ENCODE results near the gene RHOT2.

The RHOT2 gene

DNA sequence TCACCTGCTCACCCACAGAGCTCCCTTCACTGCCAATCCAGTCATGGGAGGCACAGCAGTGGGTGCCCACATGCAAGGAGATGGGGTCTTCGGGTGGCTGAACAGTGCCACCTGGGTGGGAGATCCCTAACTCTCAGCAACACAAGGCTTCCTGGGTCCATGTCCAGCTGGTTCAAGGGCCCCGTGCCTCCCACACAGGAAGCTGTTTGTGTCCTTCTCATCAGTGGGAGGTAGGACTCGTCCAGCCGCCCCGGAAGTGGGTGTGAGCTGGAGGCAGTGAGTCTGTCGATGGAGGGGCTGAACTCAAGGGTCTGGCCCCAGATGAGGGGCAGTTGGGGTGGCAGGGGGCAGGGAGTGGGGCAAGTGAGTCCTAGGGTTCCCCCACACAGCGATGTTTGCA lies 36.1 kb downstream of the RHOT2 start:
- H2AK5ac ChIP-seq (ENCODE audit: low read length, severe bottlenecking), result no peak overlapping the region
- H3K4me3 ChIP-seq (ENCODE audit: insufficient read depth in 1 of 2, low read depth in 1 of 2, low read length in 2 of 2), result no peak overlapping the region
- peaks cover 85 to 86% of the 10 kb centered on the region in 2 experiments for H3K27me3 ChIP-seq (ENCODE audit: control insufficient read depth in 1 of 2, insufficient read depth in 1 of 2, low read length in 2 of 2)
- no peak overlapping the region for H4K8ac ChIP-seq (ENCODE audit: low read length)
- no peaks in the 10 kb centered on the region for H3K79me1 ChIP-seq (replicated peaks; ENCODE audit: low read length, poor library complexity, severe bottlenecking)
- no peak overlapping the region for H3K4ac ChIP-seq (ENCODE audit: low read depth in 1 of 2, low read length in 2 of 2)
- H3K27ac ChIP-seq (ENCODE audit: low read length, poor library complexity, severe bottlenecking), result no peak overlapping the region
- no peak overlapping the region for H2AFZ ChIP-seq (ENCODE audit: low read depth, low read length)
- no peak overlapping the region for H4K91ac ChIP-seq (ENCODE audit: low read length)
- no peak overlapping the region for H3K4me2 ChIP-seq (ENCODE audit: low read length, poor library complexity, severe bottlenecking)
- H2BK12ac ChIP-seq (ENCODE audit: low read length in 2 of 2), result no peak overlapping the region
- no peak overlapping the region for H3K23ac ChIP-seq (ENCODE audit: low read length in 2 of 2)
- H3K36me3 ChIP-seq (ENCODE audit: control insufficient read depth in 1 of 2, insufficient read depth in 2 of 2, low read depth in 1 of 2, low read length in 2 of 2), result no peaks in the 10 kb centered on the region
- H3K9ac ChIP-seq (ENCODE audit: low read length), result no peak overlapping the region
- H3K18ac ChIP-seq (ENCODE audit: low read depth in 1 of 2, low read length in 2 of 2), result no peak overlapping the region
- H3K9me3 ChIP-seq (ENCODE audit: control insufficient read depth, low read length), result no peaks in the 10 kb centered on the region
- H2BK120ac ChIP-seq (ENCODE audit: low read depth, low read length), result no peak overlapping the region
- peaks cover 10% of the 10 kb centered on the region for H3K4me1 ChIP-seq (ENCODE audit: control insufficient read depth, insufficient read depth, low read depth, low read length)
- no peak overlapping the region for H2BK5ac ChIP-seq (ENCODE audit: low read depth, low read length, poor library complexity, severe bottlenecking)
- H3K14ac ChIP-seq (ENCODE audit: low read length in 2 of 2), result no peak overlapping the region
- 78% methylated on average over 7 of the region's 7 CpGs for WGBS
- DNase-seq, result no peak
- H2BK15ac ChIP-seq (ENCODE audit: low read depth, poor library complexity, severe bottlenecking), result no peak overlapping the region

- Histone ChIP-seq H2AK5ac (ENCODE audit: low read length, severe bottlenecking) (no peak overlapping the region), H3K4me1 (ENCODE audit: control insufficient read depth, insufficient read depth, low read depth, low read length) (peaks cover 14% of the 10 kb centered on the region), H2BK5ac (ENCODE audit: low read depth, low read length, poor library complexity, severe bottlenecking) (no peak overlapping the region), H3K79me1 (replicated peaks; ENCODE audit: low read length, poor library complexity, severe bottlenecking) (no peaks in the 10 kb centered on the region), H2BK15ac (ENCODE audit: low read depth, poor library complexity, severe bottlenecking) (no peak overlapping the region), H3K18ac (ENCODE audit: low read depth in 1 of 2, low read length in 2 of 2) (no peak overlapping the region), H2AFZ (ENCODE audit: low read depth, low read length) (no peak overlapping the region), H3K27ac (ENCODE audit: low read length, poor library complexity, severe bottlenecking) (no peak overlapping the region), H3K4me2 (ENCODE audit: low read length, poor library complexity, severe bottlenecking) (no peak overlapping the region), H4K91ac (ENCODE audit: low read length) (no peak overlapping the region), H3K4me3 (ENCODE audit: insufficient read depth in 1 of 2, low read depth in 1 of 2, low read length in 2 of 2) (no peak overlapping the region), H3K27me3 (ENCODE audit: control insufficient read depth in 1 of 2, insufficient read depth in 1 of 2, low read length in 2 of 2) (peaks cover 86 to 87% of the 10 kb centered on the region in 2 experiments), H3K9me3 (ENCODE audit: control insufficient read depth, low read length) (no peaks in the 10 kb centered on the region), H3K9ac (ENCODE audit: low read length) (no peak overlapping the region), H2BK12ac (ENCODE audit: low read length in 2 of 2) (no peak overlapping the region), H3K36me3 (ENCODE audit: control insufficient read depth in 1 of 2, insufficient read depth in 2 of 2, low read depth in 1 of 2, low read length in 2 of 2) (no peaks in the 10 kb centered on the region), H3K4ac (ENCODE audit: low read depth in 1 of 2, low read length in 2 of 2) (no peak overlapping the region), H3K14ac (ENCODE audit: low read length in 2 of 2) (no peak overlapping the region), H3K23ac (ENCODE audit: low read length in 2 of 2) (no peak overlapping the region), H4K8ac (ENCODE audit: low read length) (no peak overlapping the region), H2BK120ac (ENCODE audit: low read depth, low read length) (no peak overlapping the region)
- WGBS, result 41% methylated on average over 28 of the region's 50 CpGs
- DNase-seq, result no peak
These were observed 36.8 kb downstream of the RHOT2 start for GRCh38 chr16:704552-705380.

- Histone ChIP-seq H2BK5ac (ENCODE audit: low read depth, low read length, poor library complexity, severe bottlenecking) (no peak within 1 kb of the TSS), H4K8ac (ENCODE audit: low read length) (no peak within 1 kb of the TSS), H3K4me1 (ENCODE audit: control insufficient read depth, insufficient read depth, low read depth, low read length) (peaks cover 21% of the 10 kb centered on the region), H2BK120ac (ENCODE audit: low read depth, low read length) (no peak within 1 kb of the TSS), H2BK12ac (ENCODE audit: low read length in 2 of 2) (no peak within 1 kb of the TSS), H3K4me3 (ENCODE audit: insufficient read depth in 1 of 2, low read depth in 1 of 2, low read length in 2 of 2) (no peak within 1 kb of the TSS), H3K23ac (ENCODE audit: low read length in 2 of 2) (no peak within 1 kb of the TSS), H3K14ac (ENCODE audit: low read length in 2 of 2) (no peak within 1 kb of the TSS), H3K9ac (ENCODE audit: low read length) (no peak within 1 kb of the TSS), H3K36me3 (ENCODE audit: control insufficient read depth in 1 of 2, insufficient read depth in 2 of 2, low read depth in 1 of 2, low read length in 2 of 2) (no peaks in the 10 kb centered on the region), H3K4me2 (ENCODE audit: low read length, poor library complexity, severe bottlenecking) (peak within 1 kb of the TSS; percentile 35), H3K79me1 (replicated peaks; ENCODE audit: low read length, poor library complexity, severe bottlenecking) (no peaks in the 10 kb centered on the region), H3K9me3 (ENCODE audit: control insufficient read depth, low read length) (no peaks in the 10 kb centered on the region), H3K4ac (ENCODE audit: low read depth in 1 of 2, low read length in 2 of 2) (no peak within 1 kb of the TSS), H3K27me3 (ENCODE audit: control insufficient read depth in 1 of 2, insufficient read depth in 1 of 2, low read length in 2 of 2) (peaks cover 84 to 89% of the 10 kb centered on the region in 2 experiments), H2AK5ac (ENCODE audit: low read length, severe bottlenecking) (no peak within 1 kb of the TSS), H2BK15ac (ENCODE audit: low read depth, poor library complexity, severe bottlenecking) (no peak within 1 kb of the TSS), H3K18ac (ENCODE audit: low read depth in 1 of 2, low read length in 2 of 2) (no peak within 1 kb of the TSS), H3K27ac (ENCODE audit: low read length, poor library complexity, severe bottlenecking) (no peak within 1 kb of the TSS), H2AFZ (ENCODE audit: low read depth, low read length) (no peak within 1 kb of the TSS), H4K91ac (ENCODE audit: low read length) (no peak within 1 kb of the TSS)
- WGBS, result 3% methylated on average over 41 of the region's 115 CpGs
- DNase-seq, result no peak
These were observed 37.7 kb downstream of the RHOT2 start, which contains the start of gene FBXL16 for GRCh38 chr16:705431-706188. FBXL16 (minus strand) TSS chr16:705801; CDS start chr16:697405, 8,396 bp downstream.

Measured in mesenchymal stem cell (in vitro differentiated cells and primary cell).